ENCODE data around the gene AGPAT4. TPM values are rescaled to one million over a fixed set of nuclear protein-coding genes. Genes with fewer than 3 reads are reported as not detected.
A peak's percentile ranks its signal among the peaks of the same experiment; 100 is the strongest.

AGPAT4 gene
- total RNA-seq, 2 donors from 2014 or later: 3.6 to 9.2 TPM

DNA sequence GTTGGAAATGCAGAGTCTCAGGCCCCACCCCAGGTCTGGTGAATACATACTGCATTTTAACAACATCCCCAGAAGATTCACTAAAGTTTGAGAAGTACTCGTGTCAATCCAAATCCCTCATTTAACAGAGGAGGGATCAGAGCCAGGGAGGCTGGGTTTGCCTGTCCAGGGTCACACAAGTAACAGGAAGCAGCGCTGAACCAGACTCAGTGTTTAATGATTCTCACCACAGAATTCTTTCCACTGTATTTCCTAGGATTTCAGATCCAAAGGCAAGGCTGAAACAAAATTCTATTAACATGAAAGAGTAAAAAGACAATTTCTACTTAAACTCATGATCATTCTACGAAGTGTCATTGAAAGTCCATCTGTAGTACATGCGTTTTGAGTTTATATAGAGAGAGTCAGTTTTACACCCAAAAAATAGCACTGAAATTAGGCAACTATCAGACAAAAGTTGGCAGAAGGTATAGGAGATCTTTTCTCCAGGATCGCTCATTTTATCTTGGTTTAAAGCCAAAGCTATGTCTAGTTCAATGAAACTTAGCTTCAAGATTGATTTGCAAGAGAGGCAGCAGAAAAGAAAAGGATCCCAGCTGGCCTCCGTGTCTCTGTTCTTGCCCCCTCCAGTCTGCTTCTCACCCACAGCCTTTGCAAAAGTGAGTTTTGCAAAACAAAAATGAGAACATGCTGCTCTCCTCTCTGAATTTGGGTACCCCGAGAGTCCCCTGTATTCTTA is 6.0 kb upstream of the AGPAT4 start:
- H3K4me3 ChIP-seq: no peak overlapping the region
- TF ChIP-seq, protein P1, sequence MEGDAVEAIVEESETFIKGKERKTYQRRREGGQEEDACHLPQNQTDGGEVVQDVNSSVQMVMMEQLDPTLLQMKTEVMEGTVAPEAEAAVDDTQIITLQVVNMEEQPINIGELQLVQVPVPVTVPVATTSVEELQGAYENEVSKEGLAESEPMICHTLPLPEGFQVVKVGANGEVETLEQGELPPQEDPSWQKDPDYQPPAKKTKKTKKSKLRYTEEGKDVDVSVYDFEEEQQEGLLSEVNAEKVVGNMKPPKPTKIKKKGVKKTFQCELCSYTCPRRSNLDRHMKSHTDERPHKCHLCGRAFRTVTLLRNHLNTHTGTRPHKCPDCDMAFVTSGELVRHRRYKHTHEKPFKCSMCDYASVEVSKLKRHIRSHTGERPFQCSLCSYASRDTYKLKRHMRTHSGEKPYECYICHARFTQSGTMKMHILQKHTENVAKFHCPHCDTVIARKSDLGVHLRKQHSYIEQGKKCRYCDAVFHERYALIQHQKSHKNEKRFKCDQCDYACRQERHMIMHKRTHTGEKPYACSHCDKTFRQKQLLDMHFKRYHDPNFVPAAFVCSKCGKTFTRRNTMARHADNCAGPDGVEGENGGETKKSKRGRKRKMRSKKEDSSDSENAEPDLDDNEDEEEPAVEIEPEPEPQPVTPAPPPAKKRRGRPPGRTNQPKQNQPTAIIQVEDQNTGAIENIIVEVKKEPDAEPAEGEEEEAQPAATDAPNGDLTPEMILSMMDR (IDR thresholded peaks at IDR 0.05): no peak
- no peaks in the 10 kb centered on the region for H3K27me3 ChIP-seq
- no peaks in the 10 kb centered on the region for H3K9me3 ChIP-seq
- no peak overlapping the region for H3K9ac ChIP-seq (ENCODE audit: low read depth in 2 of 2, low read length in 2 of 2)
- no peaks in the 10 kb centered on the region for H3K4me1 ChIP-seq
- no peaks in the 10 kb centered on the region for H3K36me3 ChIP-seq
- no peak for DNase-seq
- H3K27ac ChIP-seq: no peak overlapping the region
- intact Hi-C loops (cut with DNase I): loop anchor here (10.0 kb wide), 1 partner anchor 285 kb away; the partner anchor contains the start of gene MAP3K4

DNA sequence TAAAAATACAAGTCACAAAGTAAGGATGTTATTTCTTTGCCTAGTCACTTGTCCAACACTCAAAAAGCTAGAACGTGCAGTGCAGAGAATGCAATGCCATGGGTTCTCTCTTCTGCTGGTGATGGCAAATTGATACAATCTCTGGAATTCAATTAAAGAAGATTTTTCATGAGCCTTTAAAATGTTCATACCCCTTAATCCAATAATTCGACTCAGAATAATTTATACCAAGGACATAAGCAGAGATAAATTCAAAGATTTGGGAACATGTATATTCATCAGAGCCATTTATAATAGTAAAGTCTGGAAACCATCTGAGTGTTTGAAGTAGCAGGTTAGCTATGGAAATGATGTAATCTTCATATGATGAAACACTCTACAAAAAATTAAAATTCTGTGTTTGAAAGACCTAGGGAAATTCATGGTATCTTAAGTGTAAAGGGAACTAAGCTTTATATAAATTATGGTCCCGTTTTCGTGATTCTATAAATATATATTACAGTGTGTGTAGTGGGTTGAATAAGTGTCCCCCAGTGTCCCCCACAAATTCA is 2.8 kb upstream of the AGPAT4 start:
- H3K27ac ChIP-seq: no peak overlapping the region
- no peaks in the 10 kb centered on the region for H3K4me1 ChIP-seq
- intact Hi-C loops (cut with DNase I): loop anchor here (10.0 kb wide), 1 partner anchor 282 kb away; the partner anchor contains the start of gene MAP3K4
- H3K27me3 ChIP-seq: no peaks in the 10 kb centered on the region
- no peak overlapping the region for H3K4me3 ChIP-seq
- DNase-seq: no peak
- H3K9ac ChIP-seq (ENCODE audit: low read depth in 2 of 2, low read length in 2 of 2): no peak overlapping the region
- TF ChIP-seq, protein P1 (IDR thresholded peaks at IDR 0.05): no peak
- no peaks in the 10 kb centered on the region for H3K36me3 ChIP-seq
- no peaks in the 10 kb centered on the region for H3K9me3 ChIP-seq

DNA sequence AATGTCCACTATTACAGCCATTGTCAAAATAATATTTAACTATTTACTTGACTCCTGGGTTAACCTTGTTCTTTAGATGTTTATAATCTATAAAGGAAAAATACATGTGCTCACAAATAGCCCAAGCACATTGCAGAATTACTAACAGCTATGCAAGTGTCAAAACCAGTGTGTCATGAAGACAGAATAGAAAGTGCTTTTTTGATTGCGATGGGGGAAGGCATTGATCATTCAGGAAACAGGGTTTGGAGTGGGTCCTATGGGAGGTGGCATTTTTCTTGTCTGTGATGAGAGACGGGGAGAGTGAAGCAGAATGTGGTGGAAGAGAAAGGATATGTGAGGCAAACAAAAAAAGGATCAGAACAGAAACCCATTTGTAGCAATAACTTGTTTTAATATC is 1.0 kb upstream of the AGPAT4 start:
- Histone ChIP-seq H3K9ac (ENCODE audit: low read depth in 2 of 2, low read length in 2 of 2) (no peak overlapping the region), H3K4me3 (no peak overlapping the region), H3K27ac (no peak overlapping the region), H3K9me3 (no peaks in the 10 kb centered on the region), H3K36me3 (no peaks in the 10 kb centered on the region), H3K27me3 (no peaks in the 10 kb centered on the region), H3K4me1 (no peaks in the 10 kb centered on the region)
- no peak for DNase-seq
- intact Hi-C loops (cut with DNase I): loop anchor here (10.0 kb wide), 1 partner anchor 280 kb away; the partner anchor contains the start of gene MAP3K4
- TF ChIP-seq, protein P1 (IDR thresholded peaks at IDR 0.05): no peak

DNA sequence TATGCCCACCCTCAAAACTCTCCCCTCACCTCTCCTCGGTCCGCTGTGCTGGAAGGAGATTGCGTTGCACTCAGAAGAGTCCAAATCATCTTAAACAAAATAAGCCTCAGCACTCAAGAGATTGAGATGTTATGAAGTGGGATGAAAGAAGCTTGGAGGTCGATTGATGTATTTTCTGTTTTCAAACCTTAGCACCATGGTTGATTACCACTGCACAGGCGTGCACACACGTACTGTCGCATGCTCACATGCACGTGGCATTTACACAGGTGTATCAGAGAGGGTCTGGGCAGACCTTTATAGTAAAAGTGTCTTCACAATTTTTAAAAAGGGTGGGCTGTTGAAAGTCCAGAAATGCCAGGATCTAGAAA is 612 bp upstream of the AGPAT4 start:
- Histone ChIP-seq H3K27me3 (no peaks in the 10 kb centered on the region), H3K4me3 (peak overlapping the region; percentile 45), H3K27ac (peak overlapping the region; percentile 33), H3K36me3 (no peaks in the 10 kb centered on the region), H3K9ac (ENCODE audit: low read depth in 2 of 2, low read length in 2 of 2) (peak overlapping the region; percentile 19 to 56), H3K9me3 (no peaks in the 10 kb centered on the region), H3K4me1 (no peaks in the 10 kb centered on the region)
- intact Hi-C loops (cut with DNase I): loop anchor here (10.0 kb wide), 1 partner anchor 280 kb away; the partner anchor contains the start of gene MAP3K4
- DNase-seq: no peak
- TF ChIP-seq, protein P1 (IDR thresholded peaks at IDR 0.05): no peak

DNA sequence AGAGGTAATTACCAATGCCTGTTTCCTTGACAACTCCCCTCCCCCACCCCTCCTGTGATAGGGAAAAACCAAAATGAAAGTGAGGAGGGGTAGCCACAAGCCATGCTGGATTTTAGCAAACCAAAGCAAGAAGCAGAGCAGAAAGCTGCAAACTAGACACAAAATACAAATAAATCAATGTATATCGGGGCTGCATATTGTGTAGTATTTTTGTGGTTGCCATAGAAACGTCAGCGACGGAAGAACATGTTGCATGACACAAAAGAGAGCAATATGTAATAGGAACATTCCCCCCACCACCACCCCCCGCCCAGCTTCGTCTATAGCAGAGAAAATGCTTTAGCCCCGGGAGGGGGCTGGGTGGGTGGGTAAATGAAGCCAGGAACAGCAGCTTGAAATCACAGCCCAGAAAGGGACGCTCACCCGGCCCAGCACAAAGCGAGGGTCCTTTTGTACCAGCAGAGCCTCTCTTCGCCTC is 548 bp downstream of the AGPAT4 start:
- TF ChIP-seq, protein P1 (IDR thresholded peaks at IDR 0.05): no peak
- peak overlapping the region; percentile 33 for H3K27ac ChIP-seq
- peak overlapping the region; percentile 45 for H3K4me3 ChIP-seq
- no peaks in the 10 kb centered on the region for H3K9me3 ChIP-seq
- no peaks in the 10 kb centered on the region for H3K4me1 ChIP-seq
- H3K27me3 ChIP-seq: no peaks in the 10 kb centered on the region
- H3K36me3 ChIP-seq: no peaks in the 10 kb centered on the region
- H3K9ac ChIP-seq (ENCODE audit: low read depth in 2 of 2, low read length in 2 of 2): no peak overlapping the region
- peak; percentile 50 for DNase-seq
- intact Hi-C loops (cut with DNase I): loop anchor here (10.0 kb wide), 1 partner anchor 279 kb away; the partner anchor contains the start of gene MAP3K4
